A673 (cell line): Measurements from ENCODE around the gene JMJD6. TPM values are rescaled to one million over a fixed set of nuclear protein-coding genes. Genes with fewer than 3 reads are reported as not detected.

Experiments used
- BruUV-seq: library from RNA; stranded (reverse); fragments of 400-500 nt; replicated peaks from 2 replicates; lab custom pipeline; 2021; lab: Mats Ljungman, UMichigan
- CTCF ChIA-PET: fragments of 300-600 bp; sonication (Branson Sonifier 250); formaldehyde crosslinking; loops from one replicate; lab custom pipeline; 2022; ENCODE audit warnings: antibody characterized with exemption; lab: Charles Lee
- POLR2A ChIA-PET: fragments of 300-600 bp; sonication (Branson Sonifier 250); formaldehyde crosslinking; loops from one replicate; lab custom pipeline; 2022; ENCODE audit warnings: antibody characterized with exemption; ENCODE audit not compliant: low non-redundant PET; lab: Charles Lee
- DNase-seq: peaks from one replicate; pipeline ENCODE4 v3.0.0-alpha.2; 2015; ENCODE audit warnings: low spot score
- H3K27ac ChIP-seq: fragments of 200-600 bp; sonication (generic); 2 replicates; pipeline ENCODE4 v1.5.1; 2016; ENCODE audit warnings: mixed run types, low read depth, mild to moderate bottlenecking, mixed read lengths, antibody characterized with exemption, low read length; ENCODE audit not compliant: poor library complexity, severe bottlenecking
- H3K27me3 ChIP-seq: fragments of 200-600 bp; sonication (generic); replicated peaks from 2 replicates; pipeline ENCODE4 v1.6.1; 2017; ENCODE audit warnings: mixed run types, low read depth, mild to moderate bottlenecking, mixed read lengths, antibody characterized with exemption, low read length; ENCODE audit not compliant: insufficient read depth, poor library complexity
- H3K36me3 ChIP-seq: fragments of 200-600 bp; sonication (generic); 2 replicates; pipeline ENCODE4 v1.6.1; 2016; ENCODE audit warnings: mixed run types, mild to moderate bottlenecking, mixed read lengths, antibody characterized with exemption, low read length; ENCODE audit not compliant: insufficient read depth, poor library complexity, severe bottlenecking
- H3K4me1 ChIP-seq: fragments of 200-600 bp; sonication (generic); 2 replicates; pipeline ENCODE4 v1.6.1; 2017; ENCODE audit warnings: mixed run types, mild to moderate bottlenecking, mixed read lengths, antibody characterized with exemption, low read length; ENCODE audit not compliant: insufficient read depth, poor library complexity, severe bottlenecking
- H3K4me3 ChIP-seq: fragments of 200-600 bp; sonication (generic); 2 replicates; pipeline ENCODE4 v1.5.1; 2016; ENCODE audit warnings: low read depth, mixed run types, mild to moderate bottlenecking, mixed read lengths, low read length; ENCODE audit not compliant: poor library complexity, severe bottlenecking
- H3K9me3 ChIP-seq: fragments of 200-600 bp; sonication (generic); 2 replicates; pipeline ENCODE4 v1.6.1; 2016; ENCODE audit warnings: mixed run types, low read depth, mild to moderate bottlenecking, mixed read lengths, antibody characterized with exemption, low read length; ENCODE audit not compliant: poor library complexity, severe bottlenecking
- EZH2 ChIP-seq: fragments of 200-600 bp; sonication (generic); IDR thresholded peaks from 2 replicates; pipeline ENCODE4 v1.6.1; 2017; ENCODE audit warnings: borderline replicate concordance, low read depth, mild to moderate bottlenecking, mixed read lengths, antibody characterized with exemption, low read length; ENCODE audit not compliant: poor library complexity, severe bottlenecking
- intact Hi-C: fragments of 100-400 bp; cut with micrococcal nuclease; formaldehyde crosslinking; loops from one replicate; pipeline ENCODE4 v1.10.0; 2022; ENCODE audit not compliant: unreplicated experiment
- total RNA-seq: library from RNA; stranded (reverse); gene quantifications from 2 replicates; pipeline ENCODE4 v1.2.3, GENCODE V29; 2021
- TF ChIP-seq, protein P1 (sequence below): fragments of 300-800, 200-600 bp; sonication (generic); conservative IDR thresholded peaks from 2 replicates; pipeline ENCODE4 v1.5.1; 2017; ENCODE audit warnings: low read depth, mild to moderate bottlenecking, antibody characterized with exemption, low read length, moderate library complexity, mixed read lengths

JMJD6 gene
- total RNA-seq, 1 experiment from 2014 or later, result 77.6 TPM

DNA sequence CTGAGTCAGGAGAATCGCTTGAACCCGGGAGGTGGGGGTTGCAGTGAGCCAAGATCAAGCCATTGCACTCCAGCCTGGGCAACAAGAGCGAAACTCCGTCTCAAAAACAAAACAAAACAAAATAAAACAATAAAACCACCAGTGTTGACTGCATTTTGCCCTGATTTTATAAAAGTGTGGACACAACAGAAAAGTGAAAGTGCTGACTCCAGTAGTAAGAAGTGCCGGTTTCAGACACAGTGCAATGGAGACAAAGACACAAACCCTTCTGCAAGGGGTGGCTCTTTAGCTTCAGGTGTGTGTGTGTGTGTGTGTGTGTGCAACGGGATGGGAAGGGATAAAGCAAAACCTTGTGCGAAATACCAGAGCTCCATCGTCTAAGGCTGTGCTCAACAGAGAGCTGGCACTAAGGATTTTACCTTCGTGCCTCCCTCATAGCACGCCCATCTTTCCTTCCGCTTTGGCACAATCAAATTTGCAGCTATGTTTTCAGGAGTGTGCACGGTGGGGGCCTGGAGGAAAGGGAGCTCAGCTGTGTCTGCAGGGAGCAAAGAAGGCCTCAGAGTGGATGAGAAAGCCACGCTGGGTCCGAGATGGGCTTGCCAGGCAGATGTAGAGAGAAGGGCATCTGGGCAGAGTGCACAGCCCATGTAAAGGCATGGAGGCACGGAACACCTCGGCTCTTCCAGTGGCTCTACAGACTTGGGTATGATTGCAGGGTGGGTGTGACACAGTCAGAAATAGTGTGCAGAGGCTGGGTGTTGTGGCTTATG, 31.2 kb downstream of the JMJD6 start:
- DNase-seq, result no peak
- ChIA-PET CTCF (no interaction called here), POLR2A (interaction anchor here (0.5 kb wide), 1 partner anchor 122 kb away, joined by 9 read pairs; no protein-coding TSS in a partner anchor)
- no TSS peak for BruUV-seq
- peaks cover 19% of the 10 kb centered on the region for H3K4me1 ChIP-seq
- no peak overlapping the region for H3K27ac ChIP-seq
- no peaks in the 10 kb centered on the region for H3K36me3 ChIP-seq
- no peaks in the 10 kb centered on the region for H3K9me3 ChIP-seq
- H3K27me3 ChIP-seq, result no peaks in the 10 kb centered on the region
- TF ChIP-seq, protein P1, sequence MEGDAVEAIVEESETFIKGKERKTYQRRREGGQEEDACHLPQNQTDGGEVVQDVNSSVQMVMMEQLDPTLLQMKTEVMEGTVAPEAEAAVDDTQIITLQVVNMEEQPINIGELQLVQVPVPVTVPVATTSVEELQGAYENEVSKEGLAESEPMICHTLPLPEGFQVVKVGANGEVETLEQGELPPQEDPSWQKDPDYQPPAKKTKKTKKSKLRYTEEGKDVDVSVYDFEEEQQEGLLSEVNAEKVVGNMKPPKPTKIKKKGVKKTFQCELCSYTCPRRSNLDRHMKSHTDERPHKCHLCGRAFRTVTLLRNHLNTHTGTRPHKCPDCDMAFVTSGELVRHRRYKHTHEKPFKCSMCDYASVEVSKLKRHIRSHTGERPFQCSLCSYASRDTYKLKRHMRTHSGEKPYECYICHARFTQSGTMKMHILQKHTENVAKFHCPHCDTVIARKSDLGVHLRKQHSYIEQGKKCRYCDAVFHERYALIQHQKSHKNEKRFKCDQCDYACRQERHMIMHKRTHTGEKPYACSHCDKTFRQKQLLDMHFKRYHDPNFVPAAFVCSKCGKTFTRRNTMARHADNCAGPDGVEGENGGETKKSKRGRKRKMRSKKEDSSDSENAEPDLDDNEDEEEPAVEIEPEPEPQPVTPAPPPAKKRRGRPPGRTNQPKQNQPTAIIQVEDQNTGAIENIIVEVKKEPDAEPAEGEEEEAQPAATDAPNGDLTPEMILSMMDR, result no peak
- no peak for TF ChIP-seq EZH2
- no peak overlapping the region for H3K4me3 ChIP-seq
- intact Hi-C loops, result no loop called here

DNA sequence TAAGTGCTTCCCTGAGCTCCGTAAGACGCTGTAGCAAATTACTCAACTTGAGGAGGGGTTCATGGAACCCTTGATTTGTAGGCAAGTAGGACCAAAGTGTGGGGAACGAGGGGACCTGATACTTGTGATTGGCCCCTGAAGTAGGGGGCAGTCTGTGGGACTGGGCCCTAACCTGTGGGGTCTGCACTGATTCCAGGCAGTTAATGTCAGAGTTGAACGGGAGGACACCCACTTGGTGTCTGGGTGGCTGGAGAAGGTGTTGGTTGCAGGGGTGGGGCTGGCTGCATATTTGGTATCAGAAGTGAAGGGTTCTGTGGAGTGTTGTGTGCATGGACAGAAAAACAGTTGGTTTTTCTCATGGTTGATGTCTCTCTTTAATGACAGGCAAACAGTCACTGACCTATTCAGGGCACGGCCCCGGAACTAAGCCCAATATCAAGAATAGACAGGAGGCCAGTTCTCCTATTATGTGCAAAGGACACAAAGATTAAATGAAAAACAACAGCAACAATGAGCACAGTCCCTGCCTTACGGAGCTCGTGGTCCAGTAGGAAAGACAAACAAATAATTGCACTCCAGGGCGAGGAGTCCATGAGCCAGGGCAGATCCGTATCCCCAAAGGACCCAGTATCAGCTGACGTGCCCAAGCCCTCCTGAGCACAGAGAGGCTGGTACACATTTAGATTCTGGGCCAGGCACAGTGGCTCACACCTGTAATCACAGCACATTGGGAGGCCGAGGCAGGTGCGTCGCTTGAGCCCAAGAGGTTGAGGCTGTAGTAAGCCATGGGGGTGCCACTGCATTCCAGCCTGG, 34.8 kb downstream of the JMJD6 start:
- BruUV-seq, result no TSS peak
- TF ChIP-seq EZH2, result no peak
- TF ChIP-seq, protein P1, result no peak
- ChIA-PET CTCF (no interaction called here), POLR2A (no interaction called here)
- no peak overlapping the region for H3K27ac ChIP-seq
- no peak for DNase-seq
- no peaks in the 10 kb centered on the region for H3K9me3 ChIP-seq
- no peaks in the 10 kb centered on the region for H3K27me3 ChIP-seq
- no peaks in the 10 kb centered on the region for H3K4me1 ChIP-seq
- intact Hi-C loops, result no loop called here
- H3K36me3 ChIP-seq, result no peaks in the 10 kb centered on the region
- H3K4me3 ChIP-seq, result no peak overlapping the region

DNA sequence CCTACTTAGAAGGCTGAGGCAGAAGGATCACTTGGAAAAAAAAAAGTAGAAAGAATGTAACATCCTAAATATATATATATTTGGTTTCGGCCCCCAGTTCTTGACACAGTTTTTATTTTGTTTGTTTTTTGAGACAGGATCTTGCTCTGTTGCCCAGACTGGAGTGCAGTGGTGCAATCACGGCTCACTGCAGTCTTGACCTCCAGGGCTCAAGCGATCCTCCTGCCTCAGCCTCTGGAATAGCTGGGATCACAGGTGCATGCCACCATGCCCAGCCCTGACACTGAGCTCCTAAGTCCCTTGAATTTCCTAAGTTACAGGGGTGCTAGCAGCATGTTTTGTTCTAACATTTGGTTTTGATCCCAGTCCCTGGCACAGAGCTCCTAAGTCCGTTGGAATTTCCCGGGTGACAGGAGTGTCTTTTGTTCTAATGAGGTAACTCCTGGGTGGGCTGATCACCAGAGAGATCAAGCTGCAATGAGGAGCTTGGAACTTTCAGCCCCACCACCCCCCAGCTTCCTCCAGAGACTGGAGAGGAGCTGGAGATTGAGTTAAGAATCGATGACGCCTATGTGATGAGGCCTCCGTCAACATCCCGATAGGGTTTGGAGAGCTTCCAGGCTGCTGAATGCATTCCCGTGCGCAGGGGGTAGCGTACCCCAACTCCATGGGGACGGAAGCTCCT, 35.7 kb downstream of the JMJD6 start:
- BruUV-seq, result no TSS peak
- intact Hi-C loops, result no loop called here
- H3K4me1 ChIP-seq, result no peaks in the 10 kb centered on the region

More for the DNA sequence above, 35.7 kb downstream of the JMJD6 start:
- Histone ChIP-seq H3K27ac (no peak overlapping the region), H3K36me3 (no peaks in the 10 kb centered on the region), H3K9me3 (no peaks in the 10 kb centered on the region), H3K4me3 (no peak overlapping the region), H3K27me3 (no peaks in the 10 kb centered on the region)
- ChIA-PET CTCF (no interaction called here), POLR2A (interaction anchor here (0.7 kb wide), 1 partner anchor 11 kb away, joined by 15 read pairs; no protein-coding TSS in a partner anchor)
- TF ChIP-seq, protein P1, result no peak
- TF ChIP-seq EZH2, result no peak
- DNase-seq, result no peak
